ENCODE results near the gene ABTB1.

Gene ABTB1

DNA sequence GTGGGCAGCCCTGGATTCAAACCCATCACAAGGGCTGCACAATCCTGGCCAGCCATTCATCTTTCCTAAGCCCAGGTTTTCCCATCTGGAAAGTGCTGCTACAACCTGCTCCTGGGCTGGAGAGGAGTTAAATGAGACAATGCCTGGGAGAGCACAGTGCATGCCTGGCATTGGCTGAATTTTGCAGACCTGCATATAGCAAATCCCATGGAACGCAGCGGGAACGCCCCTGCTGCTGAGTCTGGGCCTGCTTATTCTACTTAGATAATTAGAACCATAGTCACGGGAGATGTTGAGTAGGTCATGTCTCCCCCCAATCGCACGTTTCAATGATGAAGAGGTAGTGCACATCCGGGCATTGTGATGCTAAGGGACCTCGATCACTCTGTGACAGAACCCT lies 46.6 kb downstream of the ABTB1 start:
- DNase-seq = no peak

DNA sequence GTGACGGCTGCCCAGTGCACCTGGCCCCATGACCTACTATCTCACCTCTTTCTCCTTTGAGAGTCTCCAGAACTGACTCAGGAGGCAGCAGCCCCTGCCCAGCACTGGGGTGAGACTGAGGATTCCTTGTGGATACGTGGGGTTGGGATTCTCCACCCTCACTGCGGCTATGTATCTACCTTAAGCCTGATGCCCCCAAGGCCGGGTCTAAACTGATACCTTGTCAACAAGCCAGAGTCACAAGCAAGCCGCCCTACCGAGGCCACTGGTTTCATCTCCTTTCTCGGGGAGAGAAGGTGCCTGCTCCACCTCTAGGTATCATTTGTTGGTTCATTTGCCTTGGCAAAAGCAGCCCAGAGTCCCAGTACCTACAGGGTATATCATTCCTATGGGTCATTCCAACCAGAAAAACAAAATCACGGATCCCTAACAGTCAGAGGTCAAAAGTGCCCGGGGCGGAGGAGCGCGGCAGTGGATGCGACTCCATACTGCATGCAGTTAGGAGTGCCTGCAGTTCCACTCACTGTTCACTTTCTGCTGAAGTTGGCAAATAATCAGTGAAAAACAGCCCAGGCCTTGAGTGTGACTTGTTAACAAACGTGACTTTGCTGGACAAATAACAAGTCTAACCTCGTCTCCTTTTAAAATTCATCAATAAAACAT lies 47.5 kb downstream of the ABTB1 start:
- DNase-seq = no peak

DNA sequence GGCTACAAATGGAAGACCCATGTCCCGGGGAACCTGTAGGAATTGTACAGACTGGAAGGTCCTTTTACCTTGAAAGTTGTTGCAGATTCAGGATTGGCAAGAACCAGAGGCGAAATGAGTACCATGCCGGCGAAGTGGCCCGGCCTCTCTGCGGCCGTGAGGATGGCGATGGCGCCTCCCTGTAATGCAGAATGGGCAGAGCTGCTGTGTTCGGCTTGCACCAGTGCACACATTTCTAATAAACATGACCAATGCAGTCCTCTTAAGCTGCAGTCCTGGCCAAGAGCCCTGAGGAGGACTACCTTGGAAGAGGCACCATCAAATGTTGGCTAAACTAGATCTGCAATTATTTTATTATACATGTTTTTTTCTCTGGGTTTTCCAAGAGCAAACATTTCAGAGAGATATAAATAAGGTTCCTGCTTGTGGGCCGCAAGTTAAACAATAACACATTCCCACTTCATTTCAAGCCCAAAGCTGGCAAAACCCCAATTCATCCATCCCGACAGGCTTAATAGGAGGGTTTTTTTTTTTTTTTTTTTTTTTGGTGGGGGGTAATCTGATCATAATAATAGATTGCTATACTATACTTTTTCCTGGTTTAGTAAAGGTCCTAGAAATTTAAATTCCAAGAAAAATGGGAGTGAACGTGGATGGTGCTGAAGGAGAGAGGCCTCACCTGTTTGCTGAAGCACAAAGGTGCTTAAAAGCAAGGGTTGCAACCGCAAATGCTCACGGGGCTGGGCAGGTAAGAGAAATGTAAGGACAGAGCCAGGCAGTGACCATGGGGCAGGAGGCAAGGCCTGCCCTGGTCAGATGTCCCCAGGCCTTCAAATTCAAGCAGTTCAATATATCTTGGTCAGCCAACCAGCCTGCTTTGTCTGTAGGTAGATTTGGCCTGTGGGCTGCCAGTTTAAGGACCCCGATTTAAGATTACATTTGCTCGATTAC lies 48.5 kb downstream of the ABTB1 start:
- no peak for DNase-seq

- peak in 7 of 56 donors; percentile 12 to 52 (median 27) for DNase-seq
Observed at GRCh38 chr3:127722091-127722784, 49.5 kb downstream of the ABTB1 start.

- DNase-seq = no peak
Observed at GRCh38 chr3:127723011-127723567, 50.3 kb downstream of the ABTB1 start.

DNA sequence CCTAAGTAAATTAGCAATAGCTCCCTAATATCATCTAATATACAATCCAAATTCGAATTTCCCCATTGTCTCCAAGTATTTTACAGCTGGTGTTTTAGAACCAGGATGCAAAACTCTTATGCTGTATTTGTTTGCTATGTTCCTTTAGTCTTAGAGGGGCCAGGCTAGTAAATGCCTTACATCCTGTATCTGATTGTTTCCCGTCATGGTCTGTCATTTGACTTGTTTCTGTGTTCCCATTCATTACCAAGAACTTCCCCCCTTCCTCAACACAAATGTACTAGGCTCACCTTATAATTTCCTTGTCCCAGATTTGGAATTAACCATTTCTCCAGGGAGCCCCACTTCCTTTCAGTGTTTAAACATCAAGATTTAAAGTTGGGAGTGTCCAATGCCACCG lies 54.1 kb downstream of the ABTB1 start:
- DNase-seq = no peak

- no peak for DNase-seq
Observed at GRCh38 chr3:127728417-127729015, 55.8 kb downstream of the ABTB1 start.

DNA sequence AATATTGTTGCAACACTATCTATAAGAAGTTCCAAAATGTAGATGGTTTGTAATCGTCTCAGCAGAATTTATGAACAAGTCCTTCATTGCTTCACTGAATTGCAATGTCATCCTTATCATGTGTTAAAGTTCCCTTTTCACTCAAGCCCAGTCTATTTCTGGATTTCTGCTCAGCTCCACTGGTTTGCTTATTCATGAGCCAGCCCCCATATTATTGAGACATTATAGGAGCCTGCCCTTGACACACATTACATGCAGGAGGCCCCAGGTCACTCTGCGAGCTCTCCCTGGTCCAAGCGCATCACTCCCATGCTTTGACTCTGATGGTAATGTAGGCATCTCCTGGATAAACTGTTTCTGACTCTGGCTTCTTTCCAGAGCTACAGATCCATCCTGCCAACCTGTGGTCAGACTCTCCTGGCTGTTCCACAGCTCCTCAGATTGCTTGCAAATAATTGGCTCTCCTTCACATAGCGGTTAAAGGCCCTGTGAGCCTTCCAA lies 56.9 kb downstream of the ABTB1 start:
- no peak for DNase-seq

- no peak for DNase-seq
Observed at GRCh38 chr3:127730171-127730570, 57.4 kb downstream of the ABTB1 start.

All from nucleus accumbens (tissue), 56 donors.